ENCODE measurements around the gene FKBP11.
"Not testable (repeated sequence)": the region's sequence is repeated elsewhere in the genome, so short reads cannot be mapped to it uniquely, and the experiment has no call there.

DNA sequence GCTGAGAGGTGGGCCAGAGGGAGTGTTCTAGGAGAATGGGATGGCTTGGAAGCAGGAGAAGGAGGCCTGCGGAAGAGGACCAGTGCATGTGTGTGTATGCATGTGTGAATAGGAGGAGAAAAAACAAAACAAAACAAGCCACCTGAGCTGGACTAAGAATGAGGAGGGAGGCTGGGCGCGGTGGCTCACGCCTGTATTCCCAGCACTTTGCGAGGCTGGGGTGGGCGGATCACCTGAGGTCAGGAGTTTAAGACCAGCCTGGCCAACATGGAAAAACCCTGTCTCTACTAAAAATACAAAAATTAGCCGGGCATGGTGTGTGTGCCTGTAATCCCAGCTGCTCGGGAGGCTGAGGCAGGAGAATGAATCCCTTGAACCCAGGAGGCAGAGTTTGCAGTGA is 51.8 kb downstream of the FKBP11 start:
- TF ChIP-seq CTCF, POLR2AphosphoS5 (IDR thresholded peaks at IDR 0.05): not testable (repeated sequence)

Data from prostate gland (tissue), 2 donors.